Measurements from ENCODE around the gene LEMD2. TPM values are rescaled to one million over a fixed set of nuclear protein-coding genes. Genes with fewer than 3 reads are reported as not detected.

LEMD2 gene
- polyA plus RNA-seq, 2 of the 4 experiments (the other 2 are of a cell fraction) = 43.2 to 48.8 TPM

GRCh38 chr6:33758815-33759216 lies 30.1 kb downstream of the LEMD2 start:
- ATAC-seq (no peak), DNase-seq (ENCODE audit: low read depth in 1 of 2, low spot score in 1 of 2) (no peak)
- peak overlapping the region; percentile 16; the same call in 2 of the 3 replicates for H3K4me2 ChIP-seq

GRCh38 chr6:33757906-33758305 lies 31.0 kb downstream of the LEMD2 start:
- ChIA-PET CTCF (interaction anchor here (0.9 to 2.7 kb wide), 9 partner anchors 9 to 270 kb away, joined by 3 to 11 read pairs (median 4); no protein-coding TSS in a partner anchor), POLR2A (no interaction called here)
- Histone ChIP-seq H3K4me2 (no peak overlapping the region), H3K27ac (no peak overlapping the region; a peak in 1 of 6 replicates), H3K4me3 (no peak overlapping the region), H3K4me1 (peaks cover 27% of the 10 kb centered on the region), H3K9me3 (no peaks in the 10 kb centered on the region)
- no peak for FAIRE-seq
- no peak for TF ChIP-seq FOSB (CRISPR knock-in tag; IDR thresholded peaks at IDR 0.05)
- TF ChIP-seq RFX5 (IDR thresholded peaks at IDR 0.05) = no peak
- TF ChIP-seq RARB (CRISPR knock-in tag; IDR thresholded peaks at IDR 0.05) = no peak
- no peak for TF ChIP-seq NR3C1 (IDR thresholded peaks at IDR 0.05)
- TF ChIP-seq HOXB13 (CRISPR knock-in tag; IDR thresholded peaks at IDR 0.05; ENCODE audit: low read depth) = no peak
- no peak for TF ChIP-seq BHLHE40 (IDR thresholded peaks at IDR 0.05; ENCODE audit: low read depth, low read length)
- TF ChIP-seq RNF2 (IDR thresholded peaks at IDR 0.05; ENCODE audit: borderline replicate concordance, low read depth) = no peak
- TF ChIP-seq SREBF2 (IDR thresholded peaks at IDR 0.05) = no peak
- TF ChIP-seq POLR2A (IDR thresholded peaks at IDR 0.05; ENCODE audit: low read length) = no peak
- no peak for TF ChIP-seq HOXB5 (CRISPR knock-in tag; IDR thresholded peaks at IDR 0.05)
- no peak for TF ChIP-seq ATOH8 (CRISPR knock-in tag; IDR thresholded peaks at IDR 0.05; ENCODE audit: low read depth)
- TF ChIP-seq NPAS2 (CRISPR knock-in tag; IDR thresholded peaks at IDR 0.05; ENCODE audit: borderline replicate concordance) = no peak
- no peak for TF ChIP-seq KDM5A (IDR thresholded peaks at IDR 0.05)
- no peak for ATAC-seq
- no peak for DNase-seq (ENCODE audit: low read depth in 1 of 2, low spot score in 1 of 2)
- WGBS (ENCODE audit: missing lambda C conversion rate) = 89% methylated on average over 10 of the region's 10 CpGs

More at GRCh38 chr6:33758815-33759216, 30.1 kb downstream of the LEMD2 start:
- no peaks in the 10 kb centered on the region for H3K9me3 ChIP-seq
- ChIA-PET CTCF (interaction anchor here (1.0 to 3.1 kb wide), 10 partner anchors 9 to 397 kb away, joined by 4 to 11 read pairs (median 6); partner anchors contain the start of gene UQCC2), POLR2A (no interaction called here)
- TF ChIP-seq ESRRA (IDR thresholded peaks at IDR 0.05; ENCODE audit: borderline replicate concordance, low read length) (no peak), MAFK (IDR thresholded peaks at IDR 0.05; ENCODE audit: partially characterized antibody) (peak; percentile 70), ATOH8 (CRISPR knock-in tag; IDR thresholded peaks at IDR 0.05; ENCODE audit: low read depth) (no peak), GATA3 (IDR thresholded peaks at IDR 0.05; ENCODE audit: borderline replicate concordance) (0 out of 2 replicates have a peak, but pooled peaks have one; percentile 19), REST (IDR thresholded peaks at IDR 0.05) (no peak), SREBF2 (IDR thresholded peaks at IDR 0.05) (no peak)
- FAIRE-seq = no peak
- 8% methylated on average over 7 of the region's 7 CpGs for WGBS (ENCODE audit: missing lambda C conversion rate)
- no peak overlapping the region; a peak in 1 of 6 replicates for H3K27ac ChIP-seq
- H3K4me1 ChIP-seq = peaks cover 27% of the 10 kb centered on the region
- H3K4me3 ChIP-seq = no peak overlapping the region

- Histone ChIP-seq H3K9me3 (no peaks in the 10 kb centered on the region), H3K27ac (no peak overlapping the region), H3K4me3 (no peak overlapping the region), H3K4me2 (no peak overlapping the region), H3K4me1 (peaks cover 27% of the 10 kb centered on the region)
- no peak for FAIRE-seq
- ChIA-PET CTCF (interaction anchor here (0.9 to 2.7 kb wide), 7 partner anchors 10 to 270 kb away, joined by 3 to 14 read pairs (median 5); no protein-coding TSS in a partner anchor), POLR2A (no interaction called here)
- TF ChIP-seq ZFP36 (IDR thresholded peaks at IDR 0.05; ENCODE audit: borderline replicate concordance, partially characterized antibody) (peak; percentile 67), FOXS1 (CRISPR knock-in tag; IDR thresholded peaks at IDR 0.05) (no peak)
- 50% methylated on average over 3 of the region's 3 CpGs for WGBS (ENCODE audit: missing lambda C conversion rate)
- no peak for DNase-seq (ENCODE audit: low read depth in 1 of 2, low spot score in 1 of 2)
- no peak for ATAC-seq
Measured at GRCh38 chr6:33757113-33757512, 31.8 kb downstream of the LEMD2 start.

All from A549 (cell line).